Karpas-422 (cell line): ENCODE measurements around the gene ADARB2. TPM values are rescaled to one million over a fixed set of nuclear protein-coding genes. Genes with fewer than 3 reads are reported as not detected.
"Not testable (repeated sequence)": the region's sequence is repeated elsewhere in the genome, so short reads cannot be mapped to it uniquely, and the experiment has no call there.

Experiments
- DNase-seq: peaks from one replicate; pipeline ENCODE4 v3.0.0-alpha.2; 2015
- H2AFZ ChIP-seq: fragments of 200-600 bp; sonication (generic); 2 replicates; pipeline ENCODE4 v1.6.1; 2014; ENCODE audit warnings: antibody characterized with exemption, low read length, mixed read lengths
- H3K27ac ChIP-seq: fragments of 200-600 bp; sonication (generic); 2 replicates; pipeline ENCODE4 v1.5.1; 2014; ENCODE audit warnings: mild to moderate bottlenecking, low read length, moderate library complexity
- H3K27me3 ChIP-seq: fragments of 200-600 bp; sonication (generic); 2 replicates; pipeline ENCODE4 v1.6.1; 2014; ENCODE audit warnings: low read length, mixed read lengths
- H3K36me3 ChIP-seq: fragments of 200-600 bp; sonication (generic); 2 replicates; pipeline ENCODE4 v1.6.1; 2014; ENCODE audit warnings: low read length, mixed read lengths; ENCODE audit not compliant: insufficient read depth
- H3K4me1 ChIP-seq: fragments of 200-600 bp; sonication (generic); 2 replicates; pipeline ENCODE4 v1.6.1; 2014; ENCODE audit warnings: mild to moderate bottlenecking, low read length, mixed read lengths
- H3K4me2 ChIP-seq: fragments of 200-600 bp; sonication (generic); 2 replicates; pipeline ENCODE4 v1.6.1; 2014; ENCODE audit warnings: low read length, low read depth, mild to moderate bottlenecking; ENCODE audit not compliant: poor library complexity, severe bottlenecking
- H3K4me3 ChIP-seq: fragments of 200-600 bp; sonication (generic); 2 replicates; pipeline ENCODE4 v1.5.1; 2014; ENCODE audit warnings: mild to moderate bottlenecking, antibody characterized with exemption, low read length, mixed read lengths
- H3K79me2 ChIP-seq: fragments of 200-600 bp; sonication (generic); 2 replicates; pipeline ENCODE4 v1.6.1; 2014; ENCODE audit warnings: mild to moderate bottlenecking, low read length, mixed read lengths
- H3K9ac ChIP-seq: fragments of 200-600 bp; sonication (generic); 2 replicates; pipeline ENCODE4 v1.6.0; 2014; ENCODE audit warnings: low read length
- H3K9me2 ChIP-seq: fragments of 200-600 bp; sonication (generic), shearing (Covaris generic); replicated peaks from 2 replicates; pipeline ENCODE4 v1.6.0; 2014; ENCODE audit warnings: mild to moderate bottlenecking, low read length, moderate library complexity; ENCODE audit not compliant: insufficient read depth
- H3K9me3 ChIP-seq: fragments of 300-700, 200-600 bp; sonication (generic); 2 replicates; pipeline ENCODE4 v1.6.1; 2014; ENCODE audit warnings: low read length, mixed read lengths
- H4K20me1 ChIP-seq: fragments of 200-600 bp; sonication (generic); 2 replicates; pipeline ENCODE4 v1.6.1; 2014; ENCODE audit warnings: mild to moderate bottlenecking, antibody characterized with exemption, low read length, low read depth; ENCODE audit not compliant: insufficient read depth
- total RNA-seq: library from RNA; depleted of rRNA; stranded (reverse); fragments of >200 nt; shearing (Covaris generic); gene quantifications from 2 replicates; pipeline ENCODE4 v1.2.3, GENCODE V29; 2014; ENCODE audit warnings: low replicate concordance; rRNA removed

The ADARB2 gene
- not detected in 2 replicates for total RNA-seq

DNA sequence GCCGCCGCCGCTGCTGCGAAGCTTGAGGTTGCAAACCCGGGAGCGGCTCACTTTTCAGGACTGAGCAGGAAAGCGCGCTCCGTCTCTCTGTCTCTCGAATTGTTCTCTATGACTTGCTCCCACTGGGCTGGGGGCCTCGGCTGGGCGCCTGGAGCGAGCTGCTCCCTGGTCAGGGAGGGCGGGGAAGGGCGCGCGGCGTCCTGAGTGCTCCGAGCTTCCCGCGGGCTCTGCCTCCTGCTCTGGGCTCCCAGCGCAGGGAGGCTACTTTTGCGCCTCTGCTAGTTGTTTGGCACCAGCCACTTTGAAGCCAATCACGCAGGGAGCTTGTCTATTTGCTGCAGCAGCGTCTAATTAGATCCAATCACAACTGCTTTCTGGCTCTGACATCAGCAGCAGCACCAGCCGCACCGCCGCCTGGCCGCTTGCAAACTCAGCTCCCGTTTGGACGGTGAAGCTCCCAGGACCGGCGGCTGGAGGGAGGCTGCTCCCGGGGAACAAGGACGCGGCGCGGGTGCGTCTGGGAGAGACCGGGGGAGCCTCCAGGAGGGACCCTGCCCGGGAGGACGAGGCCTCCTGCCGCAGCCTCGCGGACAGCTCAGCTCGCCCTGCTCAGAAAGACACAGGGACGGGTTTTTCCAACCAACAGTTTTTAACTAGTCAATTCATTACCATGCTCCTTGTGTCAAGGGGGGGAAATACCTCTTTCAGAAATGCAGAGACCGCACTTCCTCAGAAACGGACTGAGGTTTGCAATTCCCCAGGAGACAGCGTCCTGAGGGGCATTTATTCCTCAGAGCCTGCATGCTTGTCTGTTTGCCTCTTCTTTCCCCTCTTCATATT lies at the start of gene ADARB2:
TSS of gene ADARB2 (minus strand) at position 304 of the 840 bp plus-strand sequence.
- no peak within 1 kb of the TSS for H3K4me3 ChIP-seq
- no peaks in the 10 kb centered on the region for H3K9me3 ChIP-seq
- DNase-seq = no peak
- no peaks in the 10 kb centered on the region for H3K9me2 ChIP-seq
- H2AFZ ChIP-seq = no peak within 1 kb of the TSS
- H3K4me1 ChIP-seq = peaks cover 20% of the 10 kb centered on the region
- H3K27ac ChIP-seq = no peak within 1 kb of the TSS
- H4K20me1 ChIP-seq = no peaks in the 10 kb centered on the region
- no peak within 1 kb of the TSS for H3K4me2 ChIP-seq
- H3K36me3 ChIP-seq = no peaks in the 10 kb centered on the region
- H3K79me2 ChIP-seq = no peaks in the 10 kb centered on the region
- no peaks in the 10 kb centered on the region for H3K27me3 ChIP-seq
- H3K9ac ChIP-seq = no peak within 1 kb of the TSS

DNA sequence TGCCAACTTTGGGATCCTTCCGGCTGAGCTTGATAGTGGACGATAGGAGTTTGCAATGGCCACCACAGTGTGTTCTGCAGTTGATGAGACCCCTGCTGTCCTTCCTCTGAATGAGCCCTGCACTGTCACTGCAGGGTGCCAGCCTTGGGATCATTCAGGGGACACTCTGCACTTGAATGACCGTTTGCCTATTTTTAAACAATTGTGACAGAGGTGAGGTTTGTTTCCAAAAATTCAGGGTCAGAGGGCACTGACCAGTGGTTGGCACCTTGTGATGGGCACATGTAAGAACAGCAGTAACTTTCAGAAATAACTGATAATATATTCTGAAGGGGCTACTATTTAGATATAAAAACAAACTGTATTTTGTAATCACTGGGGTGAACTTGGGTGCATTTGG lies 48.5 kb upstream of the ADARB2 start:
- no peaks in the 10 kb centered on the region for H3K9me2 ChIP-seq
- DNase-seq = no peak
- no peaks in the 10 kb centered on the region for H3K9me3 ChIP-seq
- H3K27me3 ChIP-seq = no peaks in the 10 kb centered on the region
- no peak overlapping the region for H3K4me2 ChIP-seq
- H4K20me1 ChIP-seq = no peaks in the 10 kb centered on the region
- no peak overlapping the region for H3K9ac ChIP-seq
- H3K79me2 ChIP-seq = no peaks in the 10 kb centered on the region
- H3K36me3 ChIP-seq = no peaks in the 10 kb centered on the region
- no peak overlapping the region for H3K4me3 ChIP-seq
- no peaks in the 10 kb centered on the region for H3K4me1 ChIP-seq
- no peak overlapping the region for H2AFZ ChIP-seq
- H3K27ac ChIP-seq = no peak overlapping the region

DNA sequence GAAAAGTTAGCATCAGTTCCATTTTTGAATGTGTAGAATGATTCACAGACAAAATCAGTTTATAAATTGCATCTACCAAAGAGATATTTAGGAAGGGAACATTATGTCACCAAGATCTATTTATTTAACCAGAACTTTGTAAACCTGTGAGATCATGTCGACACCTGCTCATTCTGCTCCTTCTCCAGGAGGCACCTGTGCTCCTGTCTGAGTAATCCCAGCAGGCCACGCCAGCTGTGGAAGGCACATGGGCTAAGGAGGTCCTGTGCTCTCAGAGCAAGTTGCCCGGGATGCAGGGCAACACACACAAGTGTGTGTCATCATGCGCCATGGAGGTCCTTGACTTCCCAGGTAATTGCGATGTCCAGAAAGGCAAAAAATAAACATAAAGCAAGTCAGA lies 45.5 kb upstream of the ADARB2 start:
- Histone ChIP-seq H3K27ac (no peak overlapping the region), H4K20me1 (no peaks in the 10 kb centered on the region)

DNA sequence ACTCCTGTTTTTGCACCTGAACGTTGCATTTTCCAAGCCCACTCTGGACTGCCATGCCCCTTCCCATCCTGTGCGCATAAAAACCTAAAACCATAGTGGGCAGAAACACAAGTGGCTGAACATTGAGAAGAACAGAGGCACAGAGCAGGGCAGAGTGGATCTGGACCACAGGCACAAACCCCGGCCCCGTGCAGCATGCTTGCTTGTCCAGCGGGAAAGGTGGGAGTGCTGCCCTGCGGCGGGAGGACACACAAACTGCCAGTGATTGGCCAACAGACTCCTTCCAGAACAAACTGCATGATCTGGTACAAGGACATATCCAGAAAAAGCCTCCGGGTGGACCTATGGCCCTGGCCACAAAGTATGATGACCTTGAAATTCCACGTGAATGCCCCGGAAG lies 42.5 kb upstream of the ADARB2 start:
- H3K4me3 ChIP-seq = no peak overlapping the region
- H4K20me1 ChIP-seq = no peaks in the 10 kb centered on the region
- H3K4me2 ChIP-seq = no peak overlapping the region
- no peaks in the 10 kb centered on the region for H3K36me3 ChIP-seq
- H3K27me3 ChIP-seq = no peaks in the 10 kb centered on the region
- H3K9me2 ChIP-seq = no peaks in the 10 kb centered on the region
- H3K9me3 ChIP-seq = no peaks in the 10 kb centered on the region
- no peaks in the 10 kb centered on the region for H3K79me2 ChIP-seq
- no peaks in the 10 kb centered on the region for H3K4me1 ChIP-seq
- no peak for DNase-seq
- H3K9ac ChIP-seq = no peak overlapping the region
- no peak overlapping the region for H2AFZ ChIP-seq
- no peak overlapping the region for H3K27ac ChIP-seq

More for the DNA sequence above, 45.5 kb upstream of the ADARB2 start:
- Histone ChIP-seq H3K4me3 (no peak overlapping the region), H3K9me3 (no peaks in the 10 kb centered on the region), H3K9me2 (no peaks in the 10 kb centered on the region), H3K36me3 (no peaks in the 10 kb centered on the region), H3K27me3 (no peaks in the 10 kb centered on the region), H2AFZ (no peak overlapping the region), H3K79me2 (no peaks in the 10 kb centered on the region), H3K4me1 (no peaks in the 10 kb centered on the region), H3K9ac (no peak overlapping the region), H3K4me2 (no peak overlapping the region)
- no peak for DNase-seq

DNA sequence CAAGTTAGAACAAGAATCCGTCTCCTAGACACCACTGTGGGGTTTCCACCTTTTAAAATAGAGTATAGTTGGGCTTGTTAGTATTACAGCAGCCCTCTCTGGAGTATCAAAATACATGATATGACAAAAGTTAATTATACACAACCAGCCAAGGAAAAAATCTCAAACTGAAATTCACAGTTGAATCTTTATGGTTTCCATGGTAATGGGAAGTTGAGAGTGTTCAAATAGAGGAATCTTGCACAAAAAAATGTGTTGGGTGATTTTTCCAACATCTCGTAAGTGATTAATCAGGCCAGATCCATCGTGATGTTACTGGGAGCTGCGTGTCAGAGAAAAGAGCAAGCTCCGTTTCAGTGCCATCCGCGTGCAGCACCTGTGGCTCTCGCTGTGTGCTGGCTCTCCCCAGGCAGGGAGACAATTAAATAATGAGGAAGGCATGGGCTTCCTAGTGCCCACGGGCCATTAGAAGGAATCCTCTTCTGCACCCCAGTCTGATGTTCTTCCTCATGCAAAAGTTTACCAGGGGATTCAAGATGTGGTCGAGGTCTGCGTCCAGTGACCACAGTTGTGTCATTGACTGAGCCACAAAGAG lies 41.1 kb upstream of the ADARB2 start:
- H3K27me3 ChIP-seq = no peaks in the 10 kb centered on the region
- no peaks in the 10 kb centered on the region for H3K9me2 ChIP-seq
- H3K79me2 ChIP-seq = no peaks in the 10 kb centered on the region
- no peaks in the 10 kb centered on the region for H3K4me1 ChIP-seq
- H3K36me3 ChIP-seq = no peaks in the 10 kb centered on the region
- no peak overlapping the region for H3K9ac ChIP-seq
- DNase-seq = no peak
- no peak overlapping the region for H3K4me3 ChIP-seq
- H4K20me1 ChIP-seq = no peaks in the 10 kb centered on the region
- no peak overlapping the region for H3K27ac ChIP-seq
- H3K9me3 ChIP-seq = no peaks in the 10 kb centered on the region
- no peak overlapping the region for H2AFZ ChIP-seq
- no peak overlapping the region for H3K4me2 ChIP-seq

DNA sequence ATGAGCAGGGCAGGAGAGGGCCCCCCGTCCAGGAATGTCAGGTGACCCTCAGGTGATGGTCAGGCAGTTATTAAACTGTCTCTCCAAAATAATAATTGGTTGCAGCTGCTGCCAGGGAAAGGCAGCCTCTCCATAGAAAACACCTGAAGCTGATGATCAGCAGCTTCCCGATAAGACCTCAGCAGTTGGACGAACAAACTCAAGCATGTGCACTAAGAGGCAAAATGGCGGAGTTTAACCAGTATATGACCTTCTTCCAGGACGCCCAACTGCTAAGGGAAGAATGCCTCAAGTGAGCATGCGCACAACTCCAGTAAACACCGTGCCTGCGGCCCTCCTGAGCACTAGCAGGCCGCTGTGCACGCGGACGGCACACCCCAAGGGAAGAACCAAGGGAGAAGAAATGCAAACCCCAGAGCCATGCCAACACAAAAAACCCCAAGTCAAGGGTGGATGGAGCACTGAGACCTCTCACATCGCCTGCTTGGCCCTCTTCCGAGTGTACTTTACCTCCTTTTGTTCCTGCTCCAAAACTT lies 38.9 kb upstream of the ADARB2 start:
- no peaks in the 10 kb centered on the region for H3K4me1 ChIP-seq
- H3K27ac ChIP-seq = no peak overlapping the region
- H2AFZ ChIP-seq = no peak overlapping the region
- H3K27me3 ChIP-seq = no peaks in the 10 kb centered on the region
- H3K9ac ChIP-seq = no peak overlapping the region
- H3K4me2 ChIP-seq = no peak overlapping the region
- H3K4me3 ChIP-seq = no peak overlapping the region
- no peaks in the 10 kb centered on the region for H3K9me2 ChIP-seq
- no peaks in the 10 kb centered on the region for H3K36me3 ChIP-seq
- no peaks in the 10 kb centered on the region for H3K9me3 ChIP-seq
- H3K79me2 ChIP-seq = no peaks in the 10 kb centered on the region
- no peaks in the 10 kb centered on the region for H4K20me1 ChIP-seq
- DNase-seq = no peak

DNA sequence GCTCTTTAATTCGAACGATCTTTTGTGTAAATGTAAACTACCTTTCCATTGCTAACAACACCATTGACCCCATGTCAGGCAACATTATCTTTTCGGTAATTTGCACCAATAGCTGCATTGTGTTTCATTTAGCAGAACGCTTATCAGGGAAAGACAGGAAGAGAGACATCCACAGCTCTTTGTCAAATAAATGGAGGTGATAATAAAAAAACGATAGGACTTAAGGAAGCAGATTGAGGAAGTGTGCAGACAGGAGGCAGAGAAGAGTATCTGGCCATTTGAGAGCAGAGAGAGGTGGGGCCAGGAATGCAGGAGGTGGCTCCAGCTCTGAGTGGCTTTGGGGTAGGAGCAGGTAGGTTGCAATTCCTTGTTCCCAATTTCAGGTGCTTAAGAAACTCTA lies 37.5 kb upstream of the ADARB2 start:
- Histone ChIP-seq H3K79me2 (no peaks in the 10 kb centered on the region), H3K4me2 (no peak overlapping the region)

DNA sequence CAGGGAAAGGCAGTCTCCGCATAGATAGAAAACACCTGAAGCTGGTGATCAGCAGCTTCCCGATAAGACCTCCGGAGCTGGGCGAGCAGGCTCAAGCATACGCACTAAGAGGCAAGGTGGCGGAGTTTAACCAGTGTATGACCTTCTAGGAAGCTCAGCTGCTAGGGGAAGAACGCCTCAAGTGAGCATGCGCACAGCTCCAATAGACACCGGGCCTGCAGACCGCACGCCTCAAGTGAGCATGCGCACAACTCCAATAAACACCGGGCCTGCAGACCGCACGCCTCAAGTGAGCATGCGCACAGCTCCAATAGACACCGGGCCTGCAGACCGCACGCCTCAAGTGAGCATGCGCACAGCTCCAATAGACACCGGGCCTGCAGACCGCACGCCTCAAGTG lies 35.9 kb upstream of the ADARB2 start:
- not testable (repeated sequence) for H3K4me1 ChIP-seq, H3K4me3 ChIP-seq, DNase-seq, H3K79me2 ChIP-seq, H4K20me1 ChIP-seq, H3K36me3 ChIP-seq, H3K4me2 ChIP-seq, H2AFZ ChIP-seq, H3K9me2 ChIP-seq, H3K9ac ChIP-seq, H3K9me3 ChIP-seq, H3K27me3 ChIP-seq, H3K27ac ChIP-seq

More for the DNA sequence above, 37.5 kb upstream of the ADARB2 start:
- Histone ChIP-seq H3K27ac (no peak overlapping the region), H3K9me2 (no peaks in the 10 kb centered on the region), H2AFZ (no peak overlapping the region), H3K4me3 (no peak overlapping the region), H4K20me1 (no peaks in the 10 kb centered on the region), H3K4me1 (no peaks in the 10 kb centered on the region), H3K9ac (no peak overlapping the region), H3K36me3 (no peaks in the 10 kb centered on the region), H3K9me3 (no peaks in the 10 kb centered on the region), H3K27me3 (no peaks in the 10 kb centered on the region)
- no peak for DNase-seq
